LNCAP (cell line): ENCODE data around the gene ATP2B1.

Source experiments
- TF ChIP-seq, protein P1 (sequence below): fragments of 450-650 bp; IDR thresholded peaks from 2 replicates; pipeline ENCODE4 v1.5.1; 2017; ENCODE audit warnings: mild to moderate bottlenecking

The ATP2B1 gene

DNA sequence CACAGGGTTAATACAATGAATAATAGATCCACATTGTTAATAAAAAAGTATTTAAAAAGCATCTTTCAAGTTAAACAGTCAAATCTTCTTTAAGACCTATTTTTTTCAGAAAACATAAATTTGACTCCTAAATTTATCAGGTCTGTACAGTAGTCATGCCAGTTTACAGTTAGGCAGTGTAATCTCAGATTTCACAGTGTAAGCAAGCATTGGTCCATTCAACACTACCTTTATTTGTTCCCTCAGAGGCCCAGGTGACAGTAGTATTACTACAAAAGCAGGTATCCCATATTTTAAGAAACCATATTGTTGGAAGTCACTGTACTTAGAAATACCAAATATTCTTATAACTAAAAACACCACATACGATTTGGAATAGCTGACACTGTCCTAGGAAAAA, 6.1 kb downstream of the ATP2B1 start:
- TF ChIP-seq, protein P1, sequence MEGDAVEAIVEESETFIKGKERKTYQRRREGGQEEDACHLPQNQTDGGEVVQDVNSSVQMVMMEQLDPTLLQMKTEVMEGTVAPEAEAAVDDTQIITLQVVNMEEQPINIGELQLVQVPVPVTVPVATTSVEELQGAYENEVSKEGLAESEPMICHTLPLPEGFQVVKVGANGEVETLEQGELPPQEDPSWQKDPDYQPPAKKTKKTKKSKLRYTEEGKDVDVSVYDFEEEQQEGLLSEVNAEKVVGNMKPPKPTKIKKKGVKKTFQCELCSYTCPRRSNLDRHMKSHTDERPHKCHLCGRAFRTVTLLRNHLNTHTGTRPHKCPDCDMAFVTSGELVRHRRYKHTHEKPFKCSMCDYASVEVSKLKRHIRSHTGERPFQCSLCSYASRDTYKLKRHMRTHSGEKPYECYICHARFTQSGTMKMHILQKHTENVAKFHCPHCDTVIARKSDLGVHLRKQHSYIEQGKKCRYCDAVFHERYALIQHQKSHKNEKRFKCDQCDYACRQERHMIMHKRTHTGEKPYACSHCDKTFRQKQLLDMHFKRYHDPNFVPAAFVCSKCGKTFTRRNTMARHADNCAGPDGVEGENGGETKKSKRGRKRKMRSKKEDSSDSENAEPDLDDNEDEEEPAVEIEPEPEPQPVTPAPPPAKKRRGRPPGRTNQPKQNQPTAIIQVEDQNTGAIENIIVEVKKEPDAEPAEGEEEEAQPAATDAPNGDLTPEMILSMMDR = no peak

DNA sequence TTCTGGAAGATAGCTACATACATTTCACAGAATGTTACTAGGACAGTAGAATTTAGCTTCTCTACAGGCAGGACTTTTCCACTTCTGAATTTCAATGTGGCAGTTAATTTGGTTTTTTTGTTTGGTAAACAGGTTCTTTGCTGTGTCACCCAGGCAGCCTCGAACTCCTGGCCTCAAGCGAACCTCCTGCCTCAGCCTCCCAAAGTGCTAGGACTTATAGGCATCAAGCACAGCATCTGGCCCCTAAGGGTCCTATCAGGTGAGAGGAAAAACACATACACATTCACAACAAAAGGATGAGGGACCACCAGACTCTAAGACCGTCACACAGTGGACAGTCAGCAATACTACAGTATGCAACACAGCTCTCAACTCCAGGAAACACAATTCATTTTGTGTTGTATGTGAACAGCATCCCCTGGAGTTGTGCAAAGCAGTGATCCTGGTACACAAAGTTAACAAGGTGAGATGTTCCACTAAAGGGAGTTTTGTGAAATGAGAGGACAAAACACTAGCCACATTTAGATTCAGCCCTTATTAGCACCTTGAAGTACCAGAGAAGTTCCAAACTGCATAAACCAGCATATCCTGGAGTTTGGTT, 6.9 kb downstream of the ATP2B1 start:
- TF ChIP-seq, protein P1 = no peak

DNA sequence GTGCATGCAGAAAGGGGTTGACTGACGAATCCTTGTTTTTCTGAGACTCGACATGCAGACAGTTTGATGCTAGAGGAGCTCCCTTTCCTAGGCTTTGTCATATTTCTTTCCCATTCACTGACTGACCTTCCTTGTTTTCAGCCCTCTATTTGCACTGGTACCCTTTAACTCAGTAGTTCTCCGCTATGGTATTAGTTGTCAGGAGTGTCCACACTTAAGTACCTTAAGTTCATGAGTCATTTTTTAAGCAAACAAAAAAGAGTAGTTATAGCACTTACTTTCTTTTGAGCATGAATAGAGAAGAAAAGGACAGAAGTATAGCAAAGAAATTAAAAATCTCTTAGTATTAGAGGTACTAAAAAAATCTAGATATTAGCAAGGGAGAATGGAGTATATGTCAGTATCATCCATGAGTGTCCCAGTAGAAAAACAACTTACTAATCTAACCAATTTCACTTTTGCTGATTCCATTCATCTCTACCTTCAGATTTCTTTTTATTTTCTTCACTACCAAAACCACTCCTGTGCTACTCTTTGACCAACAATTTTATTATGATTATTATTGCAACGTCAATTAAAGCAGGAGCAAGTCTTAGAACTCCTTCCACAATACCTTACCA, 8.3 kb downstream of the ATP2B1 start:
- TF ChIP-seq, protein P1 = no peak

DNA sequence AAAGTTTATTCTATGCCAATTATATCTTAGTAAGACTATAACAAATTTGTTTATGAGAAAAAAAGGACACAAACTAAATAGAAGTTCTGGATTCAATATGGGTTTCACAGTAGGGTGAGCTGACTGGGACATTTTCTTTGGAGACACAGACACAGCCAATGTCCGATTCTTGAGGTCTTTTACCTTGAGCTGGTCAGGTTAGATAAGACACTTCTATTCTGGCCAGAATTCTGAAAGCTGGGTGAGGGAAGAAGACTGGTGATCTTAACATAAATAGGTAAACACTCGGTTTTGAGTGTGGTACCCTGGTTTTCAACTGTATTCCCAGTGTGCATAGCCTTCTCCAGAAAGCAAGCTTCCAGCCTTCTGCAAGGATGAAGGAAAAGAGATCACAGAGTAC, 10.0 kb downstream of the ATP2B1 start:
- TF ChIP-seq, protein P1 = no peak

DNA sequence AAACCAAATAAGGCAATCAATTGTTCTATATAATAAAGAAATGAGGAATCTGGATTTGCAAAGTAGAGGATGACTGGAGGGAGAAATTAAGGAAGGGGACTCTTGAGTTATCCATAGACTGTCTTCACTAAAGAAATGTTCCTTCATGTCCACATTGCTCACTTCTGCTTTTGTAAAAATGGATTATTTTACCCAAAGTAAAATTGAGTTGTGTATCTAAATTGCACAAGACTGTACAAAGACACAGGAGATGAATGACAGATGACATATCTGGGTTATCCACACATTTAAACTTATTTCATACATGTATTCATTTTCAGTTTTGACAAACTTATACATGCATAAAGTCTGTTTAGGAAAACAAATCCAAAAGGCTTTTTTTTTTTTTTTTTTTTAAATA, 11.3 kb downstream of the ATP2B1 start:
- TF ChIP-seq, protein P1 = no peak

DNA sequence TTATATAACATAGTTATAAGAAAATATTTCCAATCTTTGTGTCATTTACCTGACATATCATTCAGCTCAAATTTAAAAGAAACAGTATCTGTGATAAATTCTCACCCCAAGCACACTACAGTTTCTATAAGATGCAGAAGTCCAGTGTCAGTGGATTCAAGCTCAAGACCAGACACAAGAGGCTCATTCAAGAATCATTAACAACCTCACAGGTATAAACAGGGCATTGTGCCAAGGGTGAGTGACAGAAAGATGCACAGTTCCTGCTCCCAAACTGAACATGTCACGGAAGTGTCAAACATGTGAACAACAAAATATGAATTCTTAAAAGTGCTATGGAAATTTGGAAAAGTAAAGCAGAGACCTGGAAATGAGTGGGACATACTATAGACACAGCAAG, 12.8 kb downstream of the ATP2B1 start:
- TF ChIP-seq, protein P1 = no peak

DNA sequence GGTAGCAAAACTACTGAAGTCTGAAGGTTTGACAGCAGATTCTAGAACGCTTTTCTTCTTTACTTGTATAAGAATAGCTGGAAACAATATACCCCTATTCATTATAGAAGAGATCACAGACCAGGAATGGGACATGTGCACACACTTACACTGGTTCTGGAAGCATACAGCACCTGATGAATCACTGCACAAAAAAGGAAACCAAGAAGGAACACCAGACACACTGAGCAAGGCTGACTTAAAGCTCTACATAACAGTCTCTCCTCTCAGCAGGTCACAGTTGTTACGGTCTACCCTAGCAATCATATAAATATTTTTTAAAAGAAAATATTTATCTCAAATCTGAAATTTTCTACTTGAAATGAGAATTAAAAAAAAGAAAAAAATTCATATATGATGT, 13.5 kb downstream of the ATP2B1 start:
- TF ChIP-seq, protein P1 = no peak
